Endothelial cell of umbilical vein (primary cell): ENCODE measurements around the gene C6orf132. TPM values are rescaled to one million over a fixed set of nuclear protein-coding genes. Genes with fewer than 3 reads are reported as not detected.

Experiments
- BruUV-seq: library from RNA; stranded (reverse); fragments of 400-500 nt; replicated peaks from 2 replicates; lab custom pipeline; 2021; lab: Mats Ljungman, UMichigan
- CTCF ChIA-PET: fragments of 300-600, 350-600 bp; sonication (Branson Sonifier 250); formaldehyde crosslinking; loops from one replicate; lab custom pipeline; 2021; ENCODE audit warnings: antibody characterized with exemption, inconsistent platforms; lab: Charles Lee
- POLR2A ChIA-PET: fragments of 300-600, 350-600 bp; sonication (Branson Sonifier 250); formaldehyde crosslinking; loops from one replicate; lab custom pipeline; 2021; ENCODE audit warnings: antibody characterized with exemption, inconsistent platforms; lab: Charles Lee
- DNase-seq: peaks from one replicate; pipeline ENCODE4 v3.0.0-alpha.2; 2011; ENCODE audit warnings: low read depth, low spot score
- FAIRE-seq: peaks from 2 replicates; lab custom pipeline; 2011; peaks lifted over from hg19 to GRCh38; lab: Jason Lieb, UNC
- H2AFZ ChIP-seq: 2 replicates; pipeline ENCODE4 v1.6.0; 2012; ENCODE audit warnings: low read depth, low read length, control low read depth, inconsistent platforms
- H3K27ac ChIP-seq: 2 replicates; pipeline ENCODE4 v1.5.1; 2011; ENCODE audit warnings: low read depth, mild to moderate bottlenecking, control low read depth, low read length, moderate library complexity; ENCODE audit not compliant: insufficient read depth
- H3K27me3 ChIP-seq, 2 experiments: 2 replicates each; pipeline versions ENCODE4 v1.6.0 to v1.6.1; 2011; ENCODE audit warnings: low read length in 2 of 2, mixed read lengths in 1 of 2; ENCODE audit not compliant: control insufficient read depth in 2 of 2, insufficient read depth in 2 of 2
- H3K36me3 ChIP-seq, 2 experiments: 2 replicates in 1 of 2; 3 replicates in 1 of 2; pipeline ENCODE4 v1.5.1; 2011; ENCODE audit warnings: low read length in 2 of 2, mild to moderate bottlenecking in 1 of 2, moderate library complexity in 1 of 2; ENCODE audit not compliant: control insufficient read depth in 2 of 2, insufficient read depth in 2 of 2; ENCODE audit errors: extremely low read depth in 1 of 2
- H3K4me1 ChIP-seq: 3 replicates; pipeline ENCODE4 v1.5.1; 2011; ENCODE audit warnings: mild to moderate bottlenecking, low read length; ENCODE audit not compliant: control insufficient read depth, insufficient read depth; ENCODE audit errors: extremely low read depth
- H3K4me2 ChIP-seq: 2 replicates; pipeline ENCODE4 v1.6.1; 2011; ENCODE audit warnings: low read length, control low read depth, mixed read lengths; ENCODE audit not compliant: insufficient read depth
- H3K4me3 ChIP-seq, 3 experiments: fragments of 200-600 bp in 1 of 3; sonication (generic), shearing (Covaris generic) in 1 of 3; replicated peaks in 1 of 3; 2 replicates each; pipeline ENCODE4 v1.5.1; 2011 to 2016; ENCODE audit warnings: control low read depth in 3 of 3, low read length in 3 of 3, mild to moderate bottlenecking in 2 of 3, inconsistent platforms in 1 of 3, low read depth in 1 of 3, moderate library complexity in 1 of 3; ENCODE audit not compliant: insufficient read depth in 1 of 3
- H3K79me2 ChIP-seq: 2 replicates; pipeline ENCODE4 v1.6.0; 2012; ENCODE audit warnings: low read length, inconsistent platforms; ENCODE audit not compliant: control insufficient read depth, insufficient read depth
- H3K9ac ChIP-seq: replicated peaks from 2 replicates; pipeline ENCODE3; 2011; ENCODE audit warnings: low read length, control low read depth; ENCODE audit not compliant: insufficient read depth; ENCODE audit errors: extremely low read depth
- H3K9me1 ChIP-seq: replicated peaks from 3 replicates; pipeline ENCODE4 v1.6.0; 2011; ENCODE audit warnings: mild to moderate bottlenecking, low read length; ENCODE audit not compliant: control insufficient read depth, insufficient read depth; ENCODE audit errors: extremely low read depth
- H3K9me3 ChIP-seq: replicated peaks from 2 replicates; pipeline ENCODE4 v1.5.1; 2012; ENCODE audit warnings: low read length, inconsistent platforms; ENCODE audit not compliant: control insufficient read depth, insufficient read depth
- H4K20me1 ChIP-seq: replicated peaks from 2 replicates; pipeline ENCODE3; 2011; ENCODE audit warnings: mild to moderate bottlenecking, low read length; ENCODE audit not compliant: control insufficient read depth, insufficient read depth; ENCODE audit errors: extremely low read depth
- CTCF ChIP-seq, 2 donors: IDR thresholded peaks; 1 replicate in 1 of 2; 2 replicates in 1 of 2; pipeline ENCODE4 v1.5.1; 2011; ENCODE audit warnings: low read length in 2 of 2, mild to moderate bottlenecking in 2 of 2, moderate library complexity in 2 of 2, control low read depth in 1 of 2, inconsistent platforms in 1 of 2, low read depth in 1 of 2; ENCODE audit not compliant: insufficient read depth in 1 of 2; ENCODE audit errors: extremely low read depth in 1 of 2
- EZH2 ChIP-seq: IDR thresholded peaks from 2 replicates; pipeline ENCODE4 v1.6.1; 2012; ENCODE audit warnings: borderline replicate concordance, low read depth, mild to moderate bottlenecking, moderate library complexity, low read length, inconsistent platforms; ENCODE audit not compliant: severe bottlenecking
- FOS ChIP-seq: IDR thresholded peaks from 2 replicates; pipeline ENCODE4 v1.6.1; 2011; ENCODE audit warnings: mild to moderate bottlenecking, low read length, moderate library complexity, borderline replicate concordance; ENCODE audit not compliant: insufficient read depth
- GATA2 ChIP-seq: IDR thresholded peaks from 2 replicates; pipeline ENCODE4 v1.7.0; 2011; ENCODE audit warnings: low read depth, mild to moderate bottlenecking, moderate library complexity, mixed read lengths, low read length; ENCODE audit not compliant: insufficient read length, insufficient read depth
- JUN ChIP-seq: IDR thresholded peaks from 2 replicates; pipeline ENCODE4 v1.6.1; 2011; ENCODE audit warnings: borderline replicate concordance, low read depth; ENCODE audit not compliant: insufficient read length, insufficient read depth
- MAX ChIP-seq: IDR thresholded peaks from 2 replicates; pipeline ENCODE4 v1.6.1; 2011; ENCODE audit not compliant: insufficient read depth, insufficient read length
- MYC ChIP-seq: IDR thresholded peaks from one replicate; pipeline ENCODE4 v1.6.1; 2011; ENCODE audit warnings: mild to moderate bottlenecking, low read depth, low read length
- POLR2A ChIP-seq: IDR thresholded peaks from 2 replicates; pipeline ENCODE4 v1.6.1; 2012; ENCODE audit warnings: low read depth, mild to moderate bottlenecking, control low read depth, low read length
- POLR2AphosphoS5 ChIP-seq: IDR thresholded peaks from 2 replicates; pipeline ENCODE4 v1.6.1; 2012; ENCODE audit warnings: low read depth, mild to moderate bottlenecking, control low read depth, low read length, moderate library complexity; ENCODE audit not compliant: insufficient read depth
- dilution Hi-C: fragments of 300-500 bp; cut with MboI; formaldehyde crosslinking; loops from one replicate; pipeline ENCODE4 v1.15.0; 2019; ENCODE audit warnings: low sequenced_read_pairs; ENCODE audit not compliant: extremely low pct_ligation_motif_present
- intact Hi-C: fragments of 100-400 bp; cut with micrococcal nuclease; formaldehyde crosslinking; loops from one replicate; pipeline ENCODE4 v1.10.0; 2022
- polyA plus RNA-seq, 4 experiments: library from polyadenylated mRNA; depleted of rRNA in 3 of 4; stranded (reverse) in 3 of 4; unstranded in 1 of 4; fragments of >200 nt; gene quantifications; 2 replicates each; pipeline versions ENCODE4 v1.2.1 to v1.2.3, GENCODE V29; 2011 to 2012; ENCODE audit warnings: missing spikeins in 1 of 4
- total RNA-seq: library from RNA; stranded (reverse); gene quantifications from 2 replicates; pipeline ENCODE4 v1.2.3, GENCODE V29; 2021

Gene C6orf132
- total and polyA plus RNA-seq, 2 donors (not counting 3 experiments of a cell fraction or from before 2014, with no cell fraction given) = 0.15 to 0.71 TPM

GRCh38 chr6:42177514-42178364 is 35.3 kb upstream of the C6orf132 start:
- no TSS peak for BruUV-seq

More at GRCh38 chr6:42177514-42178364, 35.3 kb upstream of the C6orf132 start:
- FAIRE-seq = no peak
- no peaks in the 10 kb centered on the region for H4K20me1 ChIP-seq
- ChIA-PET POLR2A (no interaction called here), CTCF (interaction anchor here (0.9 to 2.9 kb wide), 5 partner anchors 9 to 370 kb away, joined by 3 to 10 read pairs (median 6); no protein-coding TSS in a partner anchor)
- dilution Hi-C loops = no loop called here
- peak overlapping the region; percentile 11 for H3K4me2 ChIP-seq
- peaks cover 2 to 6% of the 10 kb centered on the region in 2 experiments for H3K27me3 ChIP-seq
- no peaks in the 10 kb centered on the region for H3K36me3 ChIP-seq
- H3K9me1 ChIP-seq = no peaks in the 10 kb centered on the region
- no peak for TF ChIP-seq MYC
- no peak for TF ChIP-seq JUN
- TF ChIP-seq EZH2 = no peak
- no peak for TF ChIP-seq POLR2AphosphoS5
- TF ChIP-seq FOS = no peak
- TF ChIP-seq GATA2 = no peak
- TF ChIP-seq MAX = no peak
- no peak for TF ChIP-seq CTCF (IDR thresholded peaks at IDR 0.05; ENCODE audit: extremely low read depth in 1 of 2, insufficient read depth in 1 of 2, low read depth in 1 of 2, low read length in 2 of 2)
- TF ChIP-seq POLR2A = no peak
- H3K9ac ChIP-seq = no peak overlapping the region
- intact Hi-C loops = no loop called here
- no peak overlapping the region for H3K27ac ChIP-seq
- H3K9me3 ChIP-seq = no peaks in the 10 kb centered on the region
- no peaks in the 10 kb centered on the region for H3K79me2 ChIP-seq
- H2AFZ ChIP-seq = peak overlapping the region; percentile 83
- no peak overlapping the region for H3K4me3 ChIP-seq
- DNase-seq = no peak
- no peaks in the 10 kb centered on the region for H3K4me1 ChIP-seq
